Mucosa of descending colon (tissue), 3 donors: ENCODE data around the gene ELL2. TPM values are rescaled to one million over a fixed set of nuclear protein-coding genes. Genes with fewer than 3 reads are reported as not detected.

ENCODE experiments used
- ATAC-seq: fragments of 200-7000 bp; cut with Tn5 transposase; one replicate; pipeline ENCODE4 v1.9.1; 2020; ENCODE audit warnings: mild to moderate bottlenecking, moderate library complexity
- DNase-seq, 3 donors: peaks; one replicate each; pipeline ENCODE4 v3.0.0-alpha.2; 2020
- H3K36me3 ChIP-seq: fragments of 200-600 bp; one replicate; pipeline ENCODE4 v1.8.0; 2021; ENCODE audit warnings: low read depth, mild to moderate bottlenecking
- H3K4me1 ChIP-seq: fragments of 200-600 bp; one replicate; pipeline ENCODE4 v1.8.0; 2021; ENCODE audit warnings: low read depth, mild to moderate bottlenecking
- H3K4me3 ChIP-seq: fragments of 200-600 bp; one replicate; pipeline ENCODE4 v1.8.0; 2021; ENCODE audit warnings: mild to moderate bottlenecking
- H3K9me3 ChIP-seq: fragments of 200-600 bp; one replicate; pipeline ENCODE4 v1.8.0; 2021; ENCODE audit warnings: mild to moderate bottlenecking
- CTCF ChIP-seq: fragments of 200-600 bp; IDR thresholded peaks from one replicate; pipeline ENCODE4 v1.8.0; 2022; ENCODE audit warnings: antibody characterized with exemption, mild to moderate bottlenecking
- intact Hi-C, 2 donors: fragments of 100-400 bp; cut with DNase I in 1 of 2; cut with micrococcal nuclease in 1 of 2; formaldehyde crosslinking; loops; one replicate each; pipeline versions ENCODE4 v1.11.0 to v1.11.1; 2022; cut with DNase I, micrococcal nuclease
- total RNA-seq, 3 donors: library from RNA; stranded (reverse); fragmentation: NEBNext Ultra II Directional in 2 of 3; extraction: Animal tissue kit (Norgen Biotek cat#: 25700) in 2 of 3; gene quantifications; one replicate each; pipeline versions ENCODE4 v1.2.1 to v1.2.4, GENCODE V29; 2021 to 2023
- donor health status: DM: no; HTN: no; CAD: no; lungs with moderate emphysema.
- donor health status: DM: no; HTN: no; CAD: no.
- donor health status: DM: no; HTN: yes; CAD: no.

The ELL2 gene
- total RNA-seq, 3 donors from 2014 or later: 26.9 to 42.7 (median 31.7) TPM

- Histone ChIP-seq H3K4me1 (peaks cover 6% of the 10 kb centered on the region), H3K36me3 (no peaks in the 10 kb centered on the region), H3K4me3 (no peak overlapping the region), H3K9me3 (no peaks in the 10 kb centered on the region)
- ATAC-seq: no peak
- TF ChIP-seq CTCF: no peak
- DNase-seq: no peak
- intact Hi-C loops: no loop called here
Observed at GRCh38 chr5:95919658-95920057, 42.0 kb downstream of the ELL2 start.

- H3K4me1 ChIP-seq: peaks cover 6% of the 10 kb centered on the region
- no peaks in the 10 kb centered on the region for H3K36me3 ChIP-seq
- no peak overlapping the region for H3K4me3 ChIP-seq
- intact Hi-C loops: no loop called here
- no peaks in the 10 kb centered on the region for H3K9me3 ChIP-seq
- DNase-seq (no peak), ATAC-seq (peak; percentile 26)
- TF ChIP-seq CTCF: no peak
Observed at GRCh38 chr5:95918421-95919006, 43.1 kb downstream of the ELL2 start.

GRCh38 chr5:95917207-95917606, 44.4 kb downstream of the ELL2 start:
- no peak overlapping the region for H3K4me3 ChIP-seq
- ATAC-seq: no peak
- no peak for TF ChIP-seq CTCF
- no peaks in the 10 kb centered on the region for H3K9me3 ChIP-seq
- H3K36me3 ChIP-seq: no peaks in the 10 kb centered on the region
- peaks cover 8% of the 10 kb centered on the region for H3K4me1 ChIP-seq
- no peak for DNase-seq
- intact Hi-C loops: no loop called here

GRCh38 chr5:95916687-95917085, 45.0 kb downstream of the ELL2 start:
- no peak for ATAC-seq
- no peak for DNase-seq
- Histone ChIP-seq H3K4me3 (no peak overlapping the region), H3K9me3 (no peaks in the 10 kb centered on the region), H3K36me3 (no peaks in the 10 kb centered on the region), H3K4me1 (peaks cover 13% of the 10 kb centered on the region)
- intact Hi-C loops: no loop called here
- TF ChIP-seq CTCF: no peak

- H3K4me1 ChIP-seq: peaks cover 14% of the 10 kb centered on the region
- no peak overlapping the region for H3K4me3 ChIP-seq
- DNase-seq (no peak), ATAC-seq (peak; percentile 24)
- H3K36me3 ChIP-seq: no peaks in the 10 kb centered on the region
- intact Hi-C loops: no loop called here
- TF ChIP-seq CTCF: no peak
- H3K9me3 ChIP-seq: no peaks in the 10 kb centered on the region
Observed at GRCh38 chr5:95915999-95916686, 45.5 kb downstream of the ELL2 start.
